ENCODE data around the gene C11orf65. TPM values are rescaled to one million over a fixed set of nuclear protein-coding genes. Genes with fewer than 3 reads are reported as not detected.
A peak's percentile ranks its signal among the peaks of the same experiment; 100 is the strongest.

Gene C11orf65
- polyA plus RNA-seq, 3 donors, result not detected

DNA sequence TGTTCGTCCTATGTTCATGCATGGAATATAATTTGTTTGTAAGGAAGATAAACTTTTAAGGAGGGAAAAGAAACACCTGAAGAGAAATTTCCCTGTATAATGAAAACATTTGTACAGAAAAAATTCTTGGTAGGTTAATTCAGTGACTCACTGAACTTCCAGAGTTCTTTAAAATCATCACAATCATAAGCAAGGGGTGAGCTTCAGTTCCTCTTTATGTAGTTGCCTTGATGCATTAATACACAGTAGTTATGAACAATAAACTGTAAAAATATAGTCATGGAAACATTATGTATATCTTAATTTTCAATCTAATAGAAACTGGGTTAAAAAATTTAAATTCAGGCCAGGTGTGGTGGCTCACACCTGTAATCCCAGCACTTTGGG lies 1.1 kb upstream of the C11orf65 start:
- Mint-ChIP-seq H3K36me3 (no peaks in the 10 kb centered on the region), H3K4me3 (no peak overlapping the region), H3K27me3 (ENCODE audit: low read depth in 3 of 3) (peaks cover 3 to 4% (median 3%) of the 10 kb centered on the region in 3 donors), H3K4me1 (peaks cover 21% of the 10 kb centered on the region), H3K9me3 (no peaks in the 10 kb centered on the region), H3K27ac (peak overlapping the region in 6 of 7 donors; percentile 33 to 100 (median 78))
- no peak overlapping the region for H3K4me3 ChIP-seq (replicated peaks in 1 of 3; ENCODE audit: low read depth in 2 of 3, low read length in 3 of 3)
- H2AFZ ChIP-seq (ENCODE audit: insufficient read depth, low read depth, low read length, poor library complexity, severe bottlenecking), result no peak overlapping the region
- peaks cover 0 to 2% of the 10 kb centered on the region in 2 donors for H3K36me3 ChIP-seq (replicated peaks in 1 of 2; ENCODE audit: control insufficient read depth in 1 of 2, insufficient read depth in 2 of 2, low read length in 2 of 2)
- no peak overlapping the region for H3K4me2 ChIP-seq (replicated peaks; ENCODE audit: extremely low read depth, low read length, poor library complexity, severe bottlenecking)
- H3K9ac ChIP-seq (ENCODE audit: insufficient read depth, low read length, poor library complexity, severe bottlenecking), result no peak overlapping the region
- H3K4me1 ChIP-seq (ENCODE audit: control insufficient read depth in 1 of 2, insufficient read depth in 2 of 2, low read length in 2 of 2), result peaks cover 18 to 25% of the 10 kb centered on the region in 2 donors
- no peaks in the 10 kb centered on the region for H3K27me3 ChIP-seq (ENCODE audit: control insufficient read depth in 2 of 2, insufficient read depth in 2 of 2, low read length in 2 of 2)
- no peaks in the 10 kb centered on the region for H3K79me2 ChIP-seq (ENCODE audit: insufficient read depth, low read length)
- TF ChIP-seq CTCF (IDR thresholded peaks at IDR 0.05), result no peak
- intact Hi-C loops (cut with micrococcal nuclease), result loop anchor here in 1 of 2 donors (5.0 kb wide), 1 partner anchor 246 kb away; the partner anchor contains the start of genes ATM and NPAT
- peak overlapping the region in 1 of 2 donors; percentile 98 for H3K27ac ChIP-seq (ENCODE audit: low read depth in 1 of 2, low read length in 2 of 2)
- H4K20me1 ChIP-seq (ENCODE audit: insufficient read depth, low read length), result no peaks in the 10 kb centered on the region
- no CpG with 5 or more reads among the region's 1 CpG for WGBS (ENCODE audit: insufficient coverage)
- peak; percentile 17 to 34 (median 20) for DNase-seq
- H3K9me3 ChIP-seq (replicated peaks in 1 of 2; ENCODE audit: control insufficient read depth in 1 of 2, insufficient read depth in 1 of 2, low read length in 2 of 2), result no peaks in the 10 kb centered on the region

DNA sequence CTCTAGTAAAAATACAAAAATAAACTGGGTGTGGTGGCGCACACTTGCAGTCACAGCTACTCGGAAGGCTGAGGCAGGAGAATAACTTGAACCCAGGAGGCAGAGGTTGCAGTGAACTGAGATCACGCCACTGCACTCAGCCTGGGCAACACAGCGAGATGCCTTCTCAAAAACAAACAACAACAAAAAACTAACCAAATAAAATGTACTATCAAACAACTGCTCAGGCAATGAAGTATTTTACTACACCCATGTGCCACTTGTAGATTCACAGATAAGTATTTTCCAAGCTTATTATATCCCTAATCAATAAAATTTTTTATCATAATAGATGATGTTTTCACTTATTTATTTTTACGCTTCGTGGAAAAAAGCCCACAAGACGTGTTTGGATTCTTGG lies 924 bp downstream of the C11orf65 start:
- no peaks in the 10 kb centered on the region for H3K36me3 ChIP-seq (replicated peaks in 1 of 2; ENCODE audit: control insufficient read depth in 1 of 2, insufficient read depth in 2 of 2, low read length in 2 of 2)
- peaks cover 21% of the 10 kb centered on the region for H3K4me1 Mint-ChIP-seq
- H3K4me2 ChIP-seq (replicated peaks; ENCODE audit: extremely low read depth, low read length, poor library complexity, severe bottlenecking), result peak overlapping the region; percentile 73
- peak overlapping the region in 1 of 2 donors; percentile 98 for H3K27ac ChIP-seq (ENCODE audit: low read depth in 1 of 2, low read length in 2 of 2)
- H3K27me3 ChIP-seq (ENCODE audit: control insufficient read depth in 2 of 2, insufficient read depth in 2 of 2, low read length in 2 of 2), result no peaks in the 10 kb centered on the region
- H3K9ac ChIP-seq (ENCODE audit: insufficient read depth, low read length, poor library complexity, severe bottlenecking), result peak overlapping the region; percentile 88
- peak overlapping the region; percentile 85 for H2AFZ ChIP-seq (ENCODE audit: insufficient read depth, low read depth, low read length, poor library complexity, severe bottlenecking)
- no peaks in the 10 kb centered on the region for H3K9me3 Mint-ChIP-seq
- H3K4me3 ChIP-seq (replicated peaks in 1 of 3; ENCODE audit: low read depth in 2 of 3, low read length in 3 of 3), result peak overlapping the region; percentile 67 to 91 (median 69)
- no peak for TF ChIP-seq CTCF (IDR thresholded peaks at IDR 0.05)
- 71% methylated on average over 1 of the region's 7 CpGs for WGBS (ENCODE audit: insufficient coverage)
- H3K9me3 ChIP-seq (replicated peaks in 1 of 2; ENCODE audit: control insufficient read depth in 1 of 2, insufficient read depth in 1 of 2, low read length in 2 of 2), result no peaks in the 10 kb centered on the region
- intact Hi-C loops (cut with micrococcal nuclease), result loop anchor here in 1 of 2 donors (2.0 to 5.0 kb wide), 2 partner anchors 30 to 244 kb away; partner anchors contain the start of genes ATM and NPAT
- peaks cover 3 to 4% (median 4%) of the 10 kb centered on the region in 3 donors for H3K27me3 Mint-ChIP-seq (ENCODE audit: low read depth in 3 of 3)
- peaks cover 18 to 25% of the 10 kb centered on the region in 2 donors for H3K4me1 ChIP-seq (ENCODE audit: control insufficient read depth in 1 of 2, insufficient read depth in 2 of 2, low read length in 2 of 2)
- H3K4me3 Mint-ChIP-seq, result peak overlapping the region; percentile 97 to 98
- H4K20me1 ChIP-seq (ENCODE audit: insufficient read depth, low read length), result no peaks in the 10 kb centered on the region
- DNase-seq, result no peak
- no peaks in the 10 kb centered on the region for H3K79me2 ChIP-seq (ENCODE audit: insufficient read depth, low read length)
- no peaks in the 10 kb centered on the region for H3K36me3 Mint-ChIP-seq
- peak overlapping the region; percentile 99 to 100 (median 100) for H3K27ac Mint-ChIP-seq

Data from CD14-positive monocyte (primary cell).